ENCODE data around the gene AMMECR1L. TPM values are rescaled to one million over a fixed set of nuclear protein-coding genes. Genes with fewer than 3 reads are reported as not detected.

Gene AMMECR1L
- total and polyA plus RNA-seq, 2 of the 4 experiments (the other 2 are of a cell fraction): 13.4 to 14.0 TPM

- Histone ChIP-seq H4K91ac (ENCODE audit: insufficient read depth, low read depth, low read length) (no peak overlapping the region), H3K56ac (ENCODE audit: extremely low read depth, insufficient read depth, low read length) (no peak overlapping the region), H3K14ac (replicated peaks; ENCODE audit: low read depth, low read length) (no peak overlapping the region), H3K4ac (ENCODE audit: low read depth, low read length) (no peak overlapping the region), H3K27ac (ENCODE audit: insufficient read depth, low read length) (no peak overlapping the region), H4K20me1 (ENCODE audit: insufficient read depth, low read length) (0 out of 2 replicates have a peak, but pooled peaks cover 4% of the 10 kb centered on the region), H3K9me3 (ENCODE audit: control insufficient read depth, insufficient read depth, low read length) (no peaks in the 10 kb centered on the region), H3K4me2 (ENCODE audit: low read depth, low read length) (no peak overlapping the region), H3K18ac (ENCODE audit: low read depth, low read length) (no peak overlapping the region), H3K4me1 (ENCODE audit: control insufficient read depth, insufficient read depth, low read length) (no peaks in the 10 kb centered on the region), H2AK5ac (ENCODE audit: low read depth, low read length) (no peak overlapping the region), H4K5ac (ENCODE audit: low read depth, low read length) (no peak overlapping the region), H2BK120ac (ENCODE audit: low read depth, low read length) (no peak overlapping the region), H3K9me1 (ENCODE audit: insufficient read depth, low read length) (peaks cover 10% of the 10 kb centered on the region), H2BK20ac (ENCODE audit: low read depth, low read length) (no peak overlapping the region), H3K27me3 (ENCODE audit: control insufficient read depth, insufficient read depth, low read length) (no peaks in the 10 kb centered on the region), H2AFZ (replicated peaks; ENCODE audit: low read length, poor library complexity) (no peak overlapping the region), H3K36me3 (ENCODE audit: control insufficient read depth, insufficient read depth, low read length) (peaks cover 41% of the 10 kb centered on the region), H3K9ac (ENCODE audit: low read depth, low read length) (no peak overlapping the region), H3K79me1 (ENCODE audit: low read depth in 1 of 2, low read length in 2 of 2) (peaks cover 28 to 53% of the 10 kb centered on the region in 2 experiments), H4K8ac (ENCODE audit: low read depth in 2 of 2, low read length in 2 of 2) (no peak overlapping the region), H3K23ac (ENCODE audit: low read depth, low read length) (no peak overlapping the region), H2BK15ac (ENCODE audit: low read depth, low read length) (no peak overlapping the region), H3K4me3 (ENCODE audit: insufficient read depth, low read depth, low read length) (no peak overlapping the region), H2BK5ac (ENCODE audit: low read depth, low read length, poor library complexity, severe bottlenecking) (no peak overlapping the region), H2AK9ac (replicated peaks; ENCODE audit: low read depth, low read length, poor library complexity) (no peak overlapping the region)
- ChIA-PET POLR2A (ENCODE audit: unreplicated experiment) (no interaction called here), CTCF (no interaction called here)
- no peak for TF ChIP-seq POLR2A (IDR thresholded peaks at IDR 0.05; ENCODE audit: low read depth, low read length)
- TF ChIP-seq RFX5 (IDR thresholded peaks at IDR 0.05; ENCODE audit: low read depth, low read length): no peak
- no peak for TF ChIP-seq CHD1 (IDR thresholded peaks at IDR 0.05; ENCODE audit: low read depth, low read length)
- TF ChIP-seq SMC3 (IDR thresholded peaks at IDR 0.05; ENCODE audit: low read depth, low read length): no peak
- no peak for TF ChIP-seq MAZ (IDR thresholded peaks at IDR 0.05; ENCODE audit: borderline replicate concordance, low read depth, low read length)
- no peak for TF ChIP-seq BHLHE40 (IDR thresholded peaks at IDR 0.05; ENCODE audit: low read depth, low read length)
- no peak for TF ChIP-seq FOS (IDR thresholded peaks at IDR 0.05; ENCODE audit: low read depth, low read length)
- no peak for DNase-seq
- intact Hi-C loops (cut with micrococcal nuclease) (no loop called here), in situ Hi-C loops (cut with MboI; ENCODE audit: low sequenced_read_pairs) (no loop called here), dilution Hi-C loops (cut with HindIII; ENCODE audit: low sequenced_read_pairs, unreplicated experiment) (no loop called here)
- no peak; the same call in 1 of the 2 replicates for ATAC-seq (ENCODE audit: low read depth)
- no TSS peak for BruUV-seq (replicated peaks)
- WGBS, 2 experiments (ENCODE audit: extremely low coverage in 2 of 2, insufficient read length in 1 of 2): 85% methylated on average over 6 of the region's 11 CpGs; no CpG with 5 or more reads in 1 of the 2 experiments
These were observed 20.9 kb downstream of the AMMECR1L start for GRCh38 chr2:127864877-127865276.

Data from IMR-90 (cell line).